A549 (cell line): ENCODE results near the gene PPID.

Experiments
- EP300 ChIP-seq, 2 experiments: fragments of >200 bp; sonication (Bioruptor Twin); formaldehyde crosslinking; IDR thresholded peaks; 2 replicates in 1 of 2; 3 replicates in 1 of 2; pipeline ENCODE4 v1.6.1; 2016 to 2017
- FOSL2 ChIP-seq, 2 experiments: fragments of 450-650 bp in 1 of 2; fragments of >200 bp in 1 of 2; sonication (Bioruptor Twin) in 1 of 2; formaldehyde crosslinking; IDR thresholded peaks; 2 replicates each; pipeline versions ENCODE4 v1.5.0 to v1.6.1; 2016 to 2020; ENCODE audit warnings: mild to moderate bottlenecking in 1 of 2, moderate library complexity in 1 of 2
- JUN ChIP-seq, 2 experiments: fragments of >200 bp; sonication (Bioruptor Twin); formaldehyde crosslinking; IDR thresholded peaks; 2 replicates in 1 of 2; 3 replicates in 1 of 2; pipeline ENCODE4 v1.6.1; 2016 to 2017
- MAFK ChIP-seq: fragments of 450-650 bp; IDR thresholded peaks from 2 replicates; pipeline ENCODE4 v1.6.1; 2014; ENCODE audit not compliant: partially characterized antibody
- POLR2A ChIP-seq: IDR thresholded peaks from 2 replicates; pipeline ENCODE4 v1.6.1; 2012; ENCODE audit warnings: mild to moderate bottlenecking, low read length
- RFX5 ChIP-seq: fragments of 450-650 bp; IDR thresholded peaks from 2 replicates; pipeline ENCODE4 v1.7.1; 2014; ENCODE audit warnings: antibody characterized with exemption, mild to moderate bottlenecking, moderate library complexity
- SMC3 ChIP-seq: fragments of >200 bp; sonication (Bioruptor Twin); formaldehyde crosslinking; IDR thresholded peaks from 3 replicates; pipeline ENCODE4 v1.6.1; 2018; ENCODE audit warnings: inconsistent platforms
- SREBF2 ChIP-seq: fragments of 450-650 bp; IDR thresholded peaks from 2 replicates; pipeline ENCODE4 v1.6.1; 2014; ENCODE audit warnings: mild to moderate bottlenecking, moderate library complexity
- TP53 ChIP-seq: fragments of 250-450 bp; sonication (Bioruptor Pico); IDR thresholded peaks from 2 replicates; pipeline ENCODE4 v1.5.0; 2021; ENCODE audit warnings: mild to moderate bottlenecking, moderate library complexity
- TF ChIP-seq, protein P1 (sequence below): fragments of 250-450 bp; sonication (Bioruptor Pico); IDR thresholded peaks from 2 replicates; pipeline ENCODE4 v1.5.0; 2021; ENCODE audit warnings: mild to moderate bottlenecking, moderate library complexity, borderline replicate concordance
- TF ChIP-seq, protein P2 (sequence below): fragments of 450-650 bp; IDR thresholded peaks from 2 replicates; pipeline ENCODE4 v1.6.1; 2014; ENCODE audit warnings: antibody characterized with exemption
- TF ChIP-seq, protein P3 (sequence below): fragments of >200 bp; sonication (Bioruptor Twin); formaldehyde crosslinking; IDR thresholded peaks from 3 replicates; pipeline ENCODE4 v1.5.1; 2016
- TF ChIP-seq, protein P4 (sequence below): IDR thresholded peaks from 2 replicates; pipeline ENCODE4 v1.6.1; 2012

DNA sequence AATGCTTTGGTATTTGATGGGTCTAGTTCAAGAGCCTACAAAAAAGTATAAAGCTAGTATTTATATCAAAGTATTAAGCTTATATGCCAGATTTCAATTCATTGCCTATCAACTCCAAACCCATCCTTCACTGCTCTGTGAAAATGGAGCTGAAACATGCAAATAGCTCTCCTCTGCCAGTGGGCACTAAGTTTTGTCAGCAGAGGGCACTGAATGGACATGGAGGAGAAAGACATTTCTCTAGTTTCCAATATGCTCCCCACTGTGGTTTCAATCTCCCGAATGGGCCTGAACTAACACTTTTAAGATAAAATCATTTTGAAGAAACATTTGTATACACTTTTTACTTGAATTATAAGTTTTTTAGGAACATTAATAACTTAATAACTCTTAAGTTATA is 12.4 kb downstream of the PPID start:
- TF ChIP-seq, protein P1, sequence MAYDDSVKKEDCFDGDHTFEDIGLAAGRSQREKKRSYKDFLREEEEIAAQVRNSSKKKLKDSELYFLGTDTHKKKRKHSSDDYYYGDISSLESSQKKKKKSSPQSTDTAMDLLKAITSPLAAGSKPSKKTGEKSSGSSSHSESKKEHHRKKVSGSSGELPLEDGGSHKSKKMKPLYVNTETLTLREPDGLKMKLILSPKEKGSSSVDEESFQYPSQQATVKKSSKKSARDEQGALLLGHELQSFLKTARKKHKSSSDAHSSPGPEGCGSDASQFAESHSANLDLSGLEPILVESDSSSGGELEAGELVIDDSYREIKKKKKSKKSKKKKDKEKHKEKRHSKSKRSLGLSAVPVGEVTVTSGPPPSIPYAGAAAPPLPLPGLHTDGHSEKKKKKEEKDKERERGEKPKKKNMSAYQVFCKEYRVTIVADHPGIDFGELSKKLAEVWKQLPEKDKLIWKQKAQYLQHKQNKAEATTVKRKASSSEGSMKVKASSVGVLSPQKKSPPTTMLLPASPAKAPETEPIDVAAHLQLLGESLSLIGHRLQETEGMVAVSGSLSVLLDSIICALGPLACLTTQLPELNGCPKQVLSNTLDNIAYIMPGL (CRISPR knock-in tag), result no peak
- TF ChIP-seq, protein P2, sequence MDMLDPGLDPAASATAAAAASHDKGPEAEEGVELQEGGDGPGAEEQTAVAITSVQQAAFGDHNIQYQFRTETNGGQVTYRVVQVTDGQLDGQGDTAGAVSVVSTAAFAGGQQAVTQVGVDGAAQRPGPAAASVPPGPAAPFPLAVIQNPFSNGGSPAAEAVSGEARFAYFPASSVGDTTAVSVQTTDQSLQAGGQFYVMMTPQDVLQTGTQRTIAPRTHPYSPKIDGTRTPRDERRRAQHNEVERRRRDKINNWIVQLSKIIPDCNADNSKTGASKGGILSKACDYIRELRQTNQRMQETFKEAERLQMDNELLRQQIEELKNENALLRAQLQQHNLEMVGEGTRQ, result no peak
- no peak for TF ChIP-seq SREBF2
- TF ChIP-seq MAFK, result no peak
- TF ChIP-seq, protein P3, sequence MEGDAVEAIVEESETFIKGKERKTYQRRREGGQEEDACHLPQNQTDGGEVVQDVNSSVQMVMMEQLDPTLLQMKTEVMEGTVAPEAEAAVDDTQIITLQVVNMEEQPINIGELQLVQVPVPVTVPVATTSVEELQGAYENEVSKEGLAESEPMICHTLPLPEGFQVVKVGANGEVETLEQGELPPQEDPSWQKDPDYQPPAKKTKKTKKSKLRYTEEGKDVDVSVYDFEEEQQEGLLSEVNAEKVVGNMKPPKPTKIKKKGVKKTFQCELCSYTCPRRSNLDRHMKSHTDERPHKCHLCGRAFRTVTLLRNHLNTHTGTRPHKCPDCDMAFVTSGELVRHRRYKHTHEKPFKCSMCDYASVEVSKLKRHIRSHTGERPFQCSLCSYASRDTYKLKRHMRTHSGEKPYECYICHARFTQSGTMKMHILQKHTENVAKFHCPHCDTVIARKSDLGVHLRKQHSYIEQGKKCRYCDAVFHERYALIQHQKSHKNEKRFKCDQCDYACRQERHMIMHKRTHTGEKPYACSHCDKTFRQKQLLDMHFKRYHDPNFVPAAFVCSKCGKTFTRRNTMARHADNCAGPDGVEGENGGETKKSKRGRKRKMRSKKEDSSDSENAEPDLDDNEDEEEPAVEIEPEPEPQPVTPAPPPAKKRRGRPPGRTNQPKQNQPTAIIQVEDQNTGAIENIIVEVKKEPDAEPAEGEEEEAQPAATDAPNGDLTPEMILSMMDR, result no peak; the same call in 2 of the 3 replicates
- TF ChIP-seq TP53, result no peak
- TF ChIP-seq FOSL2 (IDR thresholded peaks at IDR 0.05), result no peak
- TF ChIP-seq FOSL2 (CRISPR knock-in tag; IDR thresholded peaks at IDR 0.05), result no peak
- TF ChIP-seq SMC3, result no peak
- no peak for TF ChIP-seq POLR2A
- TF ChIP-seq RFX5, result no peak
- TF ChIP-seq, protein P4, sequence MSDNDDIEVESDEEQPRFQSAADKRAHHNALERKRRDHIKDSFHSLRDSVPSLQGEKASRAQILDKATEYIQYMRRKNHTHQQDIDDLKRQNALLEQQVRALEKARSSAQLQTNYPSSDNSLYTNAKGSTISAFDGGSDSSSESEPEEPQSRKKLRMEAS, result no peak
- TF ChIP-seq JUN (IDR thresholded peaks at IDR 0.05), result no peak
- TF ChIP-seq EP300 (IDR thresholded peaks at IDR 0.05), result no peak
